GM15510 (cell line): ENCODE results near the gene ABLIM2.

Source experiments
- POLR2A ChIP-seq: IDR thresholded peaks from 3 replicates; pipeline ENCODE4 v1.6.1; 2011; ENCODE audit warnings: borderline replicate concordance; ENCODE audit not compliant: insufficient read length; ENCODE audit errors: extremely low read depth

The ABLIM2 gene

GRCh38 chr4:7960790-7961655 lies 197.6 kb downstream of the ABLIM2 start:
- no peak for TF ChIP-seq POLR2A

DNA sequence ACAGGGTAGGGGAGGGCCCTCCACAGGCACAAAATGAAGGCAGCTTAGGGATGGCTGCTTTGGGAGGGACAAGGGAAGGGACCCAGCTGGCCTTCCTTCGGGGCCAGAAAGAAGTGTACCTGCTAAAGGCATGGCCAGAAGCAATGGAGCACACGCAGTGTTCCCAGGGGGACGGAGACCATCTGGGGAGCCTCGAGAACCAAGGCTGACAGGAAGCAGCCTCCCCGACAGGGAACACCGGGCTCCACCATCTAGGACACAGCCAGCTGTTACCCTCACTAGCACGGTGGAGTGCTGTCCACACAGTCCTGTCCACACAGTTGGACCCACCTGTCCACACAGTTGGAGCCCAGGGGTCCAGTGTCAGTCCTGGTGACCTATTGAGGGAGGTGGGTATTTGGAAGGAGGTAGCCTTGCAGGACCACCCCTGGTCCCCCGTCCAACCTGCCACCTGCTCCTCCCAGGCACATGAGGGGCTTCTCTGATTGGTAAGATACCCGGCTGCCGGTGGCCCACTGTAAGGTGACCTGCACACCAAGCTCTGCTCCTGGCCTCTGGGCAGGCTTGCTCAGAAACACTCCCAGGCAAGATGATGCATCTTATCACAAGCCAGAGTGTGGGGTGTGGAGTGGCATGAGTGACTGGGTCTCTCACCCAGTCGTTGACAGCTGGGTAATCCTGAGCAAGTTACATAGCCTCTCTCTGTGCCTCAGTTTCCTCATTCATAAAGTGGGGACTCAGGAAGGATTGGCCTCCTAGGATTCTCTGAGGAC lies 198.4 kb downstream of the ABLIM2 start:
- no peak for TF ChIP-seq POLR2A

DNA sequence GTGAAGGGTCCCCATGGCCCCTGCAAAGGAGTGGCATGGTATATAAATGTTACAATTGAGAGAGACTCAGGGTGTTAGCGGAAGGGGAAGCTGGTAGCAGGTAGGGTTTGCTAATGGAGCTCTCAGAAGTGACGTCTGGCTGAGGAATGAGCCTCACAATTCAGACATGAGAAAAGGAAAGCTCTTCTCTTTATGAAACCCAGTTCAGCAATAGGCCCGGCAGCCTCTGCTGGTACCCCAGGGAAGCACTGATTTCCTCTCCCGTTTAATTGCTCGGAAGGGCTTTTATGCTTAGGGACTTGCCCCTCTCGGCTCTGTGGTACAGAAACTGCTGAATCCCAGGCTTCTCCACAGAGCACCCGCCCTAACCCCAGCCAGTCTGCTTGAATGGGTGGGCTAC lies 199.5 kb downstream of the ABLIM2 start:
- no peak for TF ChIP-seq POLR2A

GRCh38 chr4:7956934-7957656 lies 201.5 kb downstream of the ABLIM2 start:
- TF ChIP-seq POLR2A, result no peak

DNA sequence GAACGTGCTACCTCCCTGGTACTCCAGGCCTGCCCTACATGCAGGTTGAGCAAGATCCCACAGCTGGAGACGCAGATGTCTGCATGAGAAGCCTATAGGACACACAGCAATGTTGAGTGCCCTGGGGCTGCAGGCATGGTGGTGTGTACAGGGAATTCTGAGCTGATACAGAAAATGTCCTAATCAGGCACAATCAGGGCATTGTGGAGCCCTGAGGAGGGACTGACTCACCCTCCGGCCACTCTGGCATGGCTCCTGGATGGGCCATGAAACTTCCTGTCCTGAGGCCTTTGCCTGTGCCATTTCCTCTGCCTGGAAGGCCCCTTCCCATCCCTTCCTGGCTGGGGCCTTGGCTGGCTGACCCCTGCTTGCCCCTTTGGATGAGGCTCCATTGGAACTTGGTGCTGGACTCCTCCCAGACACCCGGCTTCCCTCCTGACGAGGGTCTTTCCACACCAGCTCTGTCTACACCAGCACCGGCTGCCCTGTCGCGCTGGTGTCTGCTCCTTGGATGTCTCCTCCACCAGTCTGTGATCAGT lies 202.3 kb downstream of the ABLIM2 start:
- no peak for TF ChIP-seq POLR2A

GRCh38 chr4:7955393-7955792 lies 203.2 kb downstream of the ABLIM2 start:
- no peak for TF ChIP-seq POLR2A

DNA sequence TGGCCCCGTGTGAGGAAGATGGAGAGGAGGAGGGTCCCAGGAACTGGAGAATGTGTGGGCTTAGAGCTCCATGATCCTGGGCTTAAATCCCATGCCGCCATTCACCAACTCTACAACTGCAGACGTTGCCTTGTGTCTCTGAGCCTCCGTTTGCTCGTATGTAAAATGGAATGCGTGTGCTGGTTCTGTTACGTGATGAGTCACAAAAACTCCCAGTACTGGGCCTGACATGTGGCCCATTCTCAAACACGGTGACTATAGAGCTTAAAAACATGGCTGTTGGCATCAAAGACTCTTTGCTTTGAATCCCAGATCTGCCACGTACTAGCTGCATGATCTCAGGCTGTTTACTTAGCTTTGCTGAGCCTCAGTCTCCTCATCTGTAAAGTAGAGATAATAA lies 206.0 kb downstream of the ABLIM2 start:
- TF ChIP-seq POLR2A, result no peak

- no peak for TF ChIP-seq POLR2A
Observed at GRCh38 chr4:7950301-7951092, 208.1 kb downstream of the ABLIM2 start.

DNA sequence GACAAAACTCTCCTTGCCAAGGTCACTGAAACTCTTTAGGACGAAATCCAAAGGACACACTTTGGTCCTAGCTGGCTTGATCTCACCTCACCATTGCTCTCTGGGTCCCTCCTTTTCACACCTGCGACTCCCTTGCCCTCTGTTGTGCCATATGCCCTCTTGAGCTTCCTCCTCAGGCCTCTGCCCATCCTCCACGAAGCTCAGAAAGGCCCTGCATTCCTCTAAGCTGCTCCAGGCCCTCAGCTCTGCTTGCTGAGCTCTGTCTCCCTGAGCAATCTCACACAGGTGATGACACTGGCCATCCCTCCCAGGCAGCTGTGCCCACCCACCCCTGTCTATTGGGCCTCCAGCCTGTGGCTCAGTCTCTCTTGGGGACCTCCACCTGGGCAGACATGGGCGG lies 208.9 kb downstream of the ABLIM2 start:
- TF ChIP-seq POLR2A, result no peak

DNA sequence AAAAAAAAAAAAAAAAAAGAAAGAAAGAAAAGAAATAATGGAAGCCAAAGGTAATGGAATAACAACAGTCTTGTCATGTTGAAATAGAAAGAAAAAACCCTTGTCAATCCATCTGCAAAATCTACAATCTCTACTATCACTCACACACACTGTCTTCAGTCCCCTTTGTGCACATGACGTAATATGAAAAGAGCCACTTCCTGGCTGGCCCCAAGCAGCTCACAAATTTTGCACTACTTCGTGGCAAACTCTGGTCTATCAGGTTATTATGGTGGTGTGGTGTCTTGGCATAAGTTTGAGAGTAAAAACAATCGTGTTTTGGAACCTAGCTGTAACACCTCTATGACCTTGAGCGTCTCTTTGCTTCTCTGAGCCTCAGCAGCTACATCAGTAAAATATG lies 210.7 kb downstream of the ABLIM2 start:
- no peak for TF ChIP-seq POLR2A

GRCh38 chr4:7945709-7946380 lies 212.8 kb downstream of the ABLIM2 start:
- TF ChIP-seq POLR2A, result no peak

DNA sequence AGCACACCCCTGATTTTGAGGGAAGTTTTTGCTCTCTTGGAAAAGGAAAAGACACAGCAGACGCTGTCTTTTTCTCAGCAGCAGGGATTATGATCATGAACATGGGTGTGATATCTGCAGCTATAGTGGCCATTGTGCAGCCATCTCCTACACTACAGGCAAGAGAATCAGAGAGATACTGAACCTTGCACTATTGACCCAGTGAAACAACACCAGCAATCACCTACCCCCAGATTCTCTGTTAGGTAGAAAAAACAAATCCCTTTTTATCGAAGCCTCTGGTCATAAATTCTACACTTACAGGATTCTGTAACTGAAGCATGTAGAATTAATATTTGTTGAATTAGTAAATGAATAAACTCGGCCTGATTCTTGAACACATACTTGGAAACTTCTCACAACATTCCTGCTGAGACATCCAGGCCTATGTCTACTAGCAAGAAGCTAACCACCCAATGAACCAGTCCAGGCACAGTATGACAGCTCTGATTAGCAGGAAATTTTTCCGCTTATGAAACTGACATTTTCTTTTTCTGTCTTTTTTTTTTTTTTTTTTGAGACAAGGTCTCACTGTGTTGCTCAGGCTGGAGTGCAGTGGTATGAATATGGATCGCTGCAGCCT lies 213.9 kb downstream of the ABLIM2 start:
- no peak for TF ChIP-seq POLR2A

- no peak for TF ChIP-seq POLR2A
Observed at GRCh38 chr4:7943211-7943610, 215.4 kb downstream of the ABLIM2 start.
